Kidney epithelial cell (primary cell): Measurements from ENCODE around the gene C6orf118. TPM values are rescaled to one million over a fixed set of nuclear protein-coding genes. Genes with fewer than 3 reads are reported as not detected.
A peak's percentile ranks its signal among the peaks of the same experiment; 100 is the strongest.

Source experiments
- DNase-seq: peaks from one replicate; pipeline ENCODE4 v3.0.0-alpha.2; 2010; ENCODE audit warnings: low read depth
- H3K27me3 ChIP-seq: 2 replicates; pipeline ENCODE4 v1.6.0; 2011; ENCODE audit warnings: low read length; ENCODE audit not compliant: control insufficient read depth, insufficient read depth
- H3K36me3 ChIP-seq: 2 replicates; pipeline ENCODE4 v1.5.1; 2011; ENCODE audit warnings: low read length; ENCODE audit not compliant: control insufficient read depth, insufficient read depth
- H3K4me3 ChIP-seq: 2 replicates; pipeline ENCODE4 v1.5.1; 2011; ENCODE audit warnings: low read depth, mild to moderate bottlenecking, control low read depth, low read length
- CTCF ChIP-seq: IDR thresholded peaks from 2 replicates; pipeline ENCODE4 v1.5.1; 2011; ENCODE audit warnings: mild to moderate bottlenecking, moderate library complexity, low read length, control low read depth, inconsistent platforms; ENCODE audit not compliant: insufficient read depth, poor library complexity, severe bottlenecking
- total RNA-seq: library from RNA; depleted of rRNA; stranded (reverse); fragments of >200 nt; gene quantifications from 2 replicates; pipeline ENCODE4 v1.2.3, GENCODE V29; 2015

C6orf118 gene
- total RNA-seq, 1 donor from 2014 or later = 0.04 TPM

GRCh38 chr6:165266621-165267020 is 42.8 kb downstream of the C6orf118 start:
- no peaks in the 10 kb centered on the region for H3K36me3 ChIP-seq
- no peak for DNase-seq
- H3K27me3 ChIP-seq = no peaks in the 10 kb centered on the region
- TF ChIP-seq CTCF = no peak
- H3K4me3 ChIP-seq = no peak overlapping the region

- Histone ChIP-seq H3K36me3 (no peaks in the 10 kb centered on the region), H3K27me3 (no peaks in the 10 kb centered on the region), H3K4me3 (no peak overlapping the region)
- TF ChIP-seq CTCF = no peak
- no peak for DNase-seq
These were observed 43.2 kb downstream of the C6orf118 start for GRCh38 chr6:165266191-165266590.

- no peaks in the 10 kb centered on the region for H3K36me3 ChIP-seq
- H3K27me3 ChIP-seq = no peaks in the 10 kb centered on the region
- no peak overlapping the region for H3K4me3 ChIP-seq
- TF ChIP-seq CTCF = no peak
- no peak for DNase-seq
These were observed 48.9 kb downstream of the C6orf118 start for GRCh38 chr6:165260462-165260861.

GRCh38 chr6:165249808-165250207 is 59.6 kb downstream of the C6orf118 start:
- DNase-seq = no peak
- H3K27me3 ChIP-seq = no peaks in the 10 kb centered on the region
- H3K4me3 ChIP-seq = no peak overlapping the region
- H3K36me3 ChIP-seq = no peaks in the 10 kb centered on the region
- TF ChIP-seq CTCF = no peak

- no peak for TF ChIP-seq CTCF
- no peak for DNase-seq
- H3K4me3 ChIP-seq = no peak overlapping the region
- H3K36me3 ChIP-seq = no peaks in the 10 kb centered on the region
- no peaks in the 10 kb centered on the region for H3K27me3 ChIP-seq
These were observed 63.7 kb downstream of the C6orf118 start for GRCh38 chr6:165245701-165246100.

GRCh38 chr6:165245287-165245686 is 64.1 kb downstream of the C6orf118 start:
- DNase-seq = no peak
- Histone ChIP-seq H3K36me3 (no peaks in the 10 kb centered on the region), H3K4me3 (no peak overlapping the region), H3K27me3 (no peaks in the 10 kb centered on the region)
- TF ChIP-seq CTCF = peak; percentile 37
